ENCODE data around the gene MCAM. TPM values are rescaled to one million over a fixed set of nuclear protein-coding genes. Genes with fewer than 3 reads are reported as not detected.

MCAM gene
- total RNA-seq, 1 experiment from 2014 or later = 38.8 TPM

GRCh38 chr11:119293461-119293860 is 23.5 kb downstream of the MCAM start:
- H3K9me3 ChIP-seq (ENCODE audit: insufficient read depth, low read depth) = peaks cover 16% of the 10 kb centered on the region
- no peaks in the 10 kb centered on the region for H3K79me2 ChIP-seq (ENCODE audit: low read depth)
- no peak overlapping the region for H3K27ac ChIP-seq
- DNase-seq = no peak
- peaks cover 29% of the 10 kb centered on the region for H3K36me3 ChIP-seq (ENCODE audit: low read depth)
- no peak overlapping the region for H3K4me3 ChIP-seq
- CTCF ChIA-PET = no interaction called here
- no peaks in the 10 kb centered on the region for H4K20me1 ChIP-seq (ENCODE audit: insufficient read depth)
- H2AFZ ChIP-seq = no peak overlapping the region
- peaks cover 3% of the 10 kb centered on the region; the same call in 1 of the 2 replicates for H3F3A ChIP-seq (ENCODE audit: insufficient read depth, low read depth)
- BruUV-seq (replicated peaks) = no TSS peak
- H3K27me3 ChIP-seq (ENCODE audit: insufficient read depth, low read depth) = no peaks in the 10 kb centered on the region
- H3K9me2 ChIP-seq (ENCODE audit: insufficient read depth) = no peaks in the 10 kb centered on the region
- POLR2A ChIA-PET (ENCODE audit: unreplicated experiment) = interaction anchor here (0.6 kb wide), 1 partner anchor 88 kb away, joined by 4 read pairs; no protein-coding TSS in a partner anchor
- no peak overlapping the region for H3K4me2 ChIP-seq
- intact Hi-C loops (cut with micrococcal nuclease; ENCODE audit: unreplicated experiment) = no loop called here
- no peaks in the 10 kb centered on the region for H3K4me1 ChIP-seq (replicated peaks; ENCODE audit: insufficient read depth)
- TF ChIP-seq CTCF (conservative IDR thresholded peaks at IDR 0.05) (no peak), EZH2 (IDR thresholded peaks at IDR 0.05; ENCODE audit: low read depth) (no peak)

- H3K27me3 ChIP-seq (ENCODE audit: insufficient read depth, low read depth) = no peaks in the 10 kb centered on the region
- BruUV-seq (replicated peaks) = no TSS peak
- H3K9me2 ChIP-seq (ENCODE audit: insufficient read depth) = no peaks in the 10 kb centered on the region
- ChIA-PET CTCF (no interaction called here), POLR2A (ENCODE audit: unreplicated experiment) (interaction anchor here (0.7 kb wide), 1 partner anchor 81 kb away, joined by 4 read pairs; no protein-coding TSS in a partner anchor)
- TF ChIP-seq EZH2 (IDR thresholded peaks at IDR 0.05; ENCODE audit: low read depth) (no peak), CTCF (conservative IDR thresholded peaks at IDR 0.05) (no peak)
- H4K20me1 ChIP-seq (ENCODE audit: insufficient read depth) = no peaks in the 10 kb centered on the region
- no peak overlapping the region for H3K4me2 ChIP-seq
- peaks cover 16% of the 10 kb centered on the region for H3K9me3 ChIP-seq (ENCODE audit: insufficient read depth, low read depth)
- H3K36me3 ChIP-seq (ENCODE audit: low read depth) = peaks cover 34% of the 10 kb centered on the region
- H3K4me1 ChIP-seq (replicated peaks; ENCODE audit: insufficient read depth) = no peaks in the 10 kb centered on the region
- H3K4me3 ChIP-seq = no peak overlapping the region
- no peak overlapping the region for H3K27ac ChIP-seq
- H3K79me2 ChIP-seq (ENCODE audit: low read depth) = no peaks in the 10 kb centered on the region
- intact Hi-C loops (cut with micrococcal nuclease; ENCODE audit: unreplicated experiment) = no loop called here
- H2AFZ ChIP-seq = no peak overlapping the region
- no peak for DNase-seq
- H3F3A ChIP-seq (ENCODE audit: insufficient read depth, low read depth) = peaks cover 3% of the 10 kb centered on the region; the same call in 1 of the 2 replicates
Observed at GRCh38 chr11:119290894-119291497, 25.9 kb downstream of the MCAM start.

- H3K9me2 ChIP-seq (ENCODE audit: insufficient read depth) = no peaks in the 10 kb centered on the region
- no peak overlapping the region for H2AFZ ChIP-seq
- peaks cover 34% of the 10 kb centered on the region for H3K36me3 ChIP-seq (ENCODE audit: low read depth)
- H3K4me2 ChIP-seq = no peak overlapping the region
- no peak overlapping the region for H3K27ac ChIP-seq
- ChIA-PET CTCF (no interaction called here), POLR2A (ENCODE audit: unreplicated experiment) (no interaction called here)
- peaks cover 7% of the 10 kb centered on the region; the same call in 1 of the 2 replicates for H3F3A ChIP-seq (ENCODE audit: insufficient read depth, low read depth)
- TF ChIP-seq EZH2 (IDR thresholded peaks at IDR 0.05; ENCODE audit: low read depth) (no peak), CTCF (conservative IDR thresholded peaks at IDR 0.05) (no peak)
- no peaks in the 10 kb centered on the region for H3K27me3 ChIP-seq (ENCODE audit: insufficient read depth, low read depth)
- H3K4me3 ChIP-seq = no peak overlapping the region
- no peaks in the 10 kb centered on the region for H3K4me1 ChIP-seq (replicated peaks; ENCODE audit: insufficient read depth)
- no TSS peak for BruUV-seq (replicated peaks)
- intact Hi-C loops (cut with micrococcal nuclease; ENCODE audit: unreplicated experiment) = no loop called here
- no peak for DNase-seq
- H3K9me3 ChIP-seq (ENCODE audit: insufficient read depth, low read depth) = peaks cover 16% of the 10 kb centered on the region
- no peaks in the 10 kb centered on the region for H4K20me1 ChIP-seq (ENCODE audit: insufficient read depth)
- no peaks in the 10 kb centered on the region for H3K79me2 ChIP-seq (ENCODE audit: low read depth)
Observed at GRCh38 chr11:119288219-119288618, 28.7 kb downstream of the MCAM start.

All from PC-9 (cell line).